ENCODE measurements around the gene OSBPL1A. TPM values are rescaled to one million over a fixed set of nuclear protein-coding genes. Genes with fewer than 3 reads are reported as not detected.

Gene OSBPL1A
- 10 to 100 TPM; 20.7 to 33.0 TPM for total RNA-seq

GRCh38 chr18:24397694-24398368, at the start of gene OSBPL1A:
Gene OSBPL1A (minus strand): TSS chr18:24397824. CDS start chr18:24377533, 20,291 bp downstream.
- intact Hi-C loops (cut with DNase I), result no loop called here
- TF ChIP-seq CTCF (IDR thresholded peaks at IDR 0.05), result no peak
- Histone ChIP-seq H3K27me3 (no peaks in the 10 kb centered on the region), H3K4me1 (no peaks in the 10 kb centered on the region), H3K27ac (peak within 1 kb of the TSS; percentile 76), H3K36me3 (no peaks in the 10 kb centered on the region), H3K9me3 (no peaks in the 10 kb centered on the region), H3K4me3 (peak within 1 kb of the TSS; percentile 71), H3K9ac (ENCODE audit: low read depth in 2 of 2, low read length in 2 of 2) (peak within 1 kb of the TSS; percentile 48 to 74)
- peak; percentile 96 for DNase-seq

GRCh38 chr18:24446953-24447538, 49.4 kb upstream of the OSBPL1A start:
- DNase-seq, result no peak
- no peak overlapping the region for H3K27ac ChIP-seq
- H3K4me3 ChIP-seq, result no peak overlapping the region
- H3K4me1 ChIP-seq, result no peaks in the 10 kb centered on the region
- intact Hi-C loops (cut with DNase I), result no loop called here
- TF ChIP-seq CTCF (IDR thresholded peaks at IDR 0.05), result peak; percentile 13
- no peaks in the 10 kb centered on the region for H3K36me3 ChIP-seq
- no peaks in the 10 kb centered on the region for H3K9me3 ChIP-seq
- no peak overlapping the region for H3K9ac ChIP-seq (ENCODE audit: low read depth in 2 of 2, low read length in 2 of 2)
- H3K27me3 ChIP-seq, result no peaks in the 10 kb centered on the region

GRCh38 chr18:24446453-24446852, 48.8 kb upstream of the OSBPL1A start:
- Histone ChIP-seq H3K9ac (ENCODE audit: low read depth in 2 of 2, low read length in 2 of 2) (no peak overlapping the region), H3K9me3 (no peaks in the 10 kb centered on the region), H3K4me1 (no peaks in the 10 kb centered on the region), H3K4me3 (no peak overlapping the region), H3K36me3 (no peaks in the 10 kb centered on the region), H3K27ac (no peak overlapping the region), H3K27me3 (no peaks in the 10 kb centered on the region)
- intact Hi-C loops (cut with DNase I), result no loop called here
- no peak for TF ChIP-seq CTCF (IDR thresholded peaks at IDR 0.05)
- no peak for DNase-seq

- Histone ChIP-seq H3K27ac (no peak overlapping the region), H3K9ac (ENCODE audit: low read depth in 2 of 2, low read length in 2 of 2) (no peak overlapping the region), H3K36me3 (no peaks in the 10 kb centered on the region), H3K27me3 (no peaks in the 10 kb centered on the region), H3K4me1 (no peaks in the 10 kb centered on the region), H3K9me3 (no peaks in the 10 kb centered on the region), H3K4me3 (no peak overlapping the region)
- intact Hi-C loops (cut with DNase I), result no loop called here
- DNase-seq, result no peak
- no peak for TF ChIP-seq CTCF (IDR thresholded peaks at IDR 0.05)
Observed at GRCh38 chr18:24443870-24444269, 46.2 kb upstream of the OSBPL1A start.

- no peak overlapping the region for H3K27ac ChIP-seq
- peaks cover 4% of the 10 kb centered on the region for H3K36me3 ChIP-seq
- intact Hi-C loops (cut with DNase I), result no loop called here
- H3K4me1 ChIP-seq, result no peaks in the 10 kb centered on the region
- no peaks in the 10 kb centered on the region for H3K27me3 ChIP-seq
- DNase-seq, result no peak
- H3K9ac ChIP-seq (ENCODE audit: low read depth in 2 of 2, low read length in 2 of 2), result no peak overlapping the region
- no peaks in the 10 kb centered on the region for H3K9me3 ChIP-seq
- no peak overlapping the region for H3K4me3 ChIP-seq
- no peak for TF ChIP-seq CTCF (IDR thresholded peaks at IDR 0.05)
Observed at GRCh38 chr18:24436939-24437338, 39.3 kb upstream of the OSBPL1A start.

All from colonic mucosa (tissue), 4 donors.